NCI-H2081 (cell line): ENCODE data around the gene MGLL.

Source experiments
- DNase-seq, 2 experiments: peaks; one replicate each; lab custom pipeline; 2025; lab: John Stamatoyannopoulos, UW

MGLL gene

GRCh38 chr3:127822041-127822681 is at the start of gene MGLL:
MGLL (minus strand) TSS chr3:127822515; CDS start chr3:127822318, 197 bp downstream.
- peak; percentile 51 to 80 for DNase-seq

GRCh38 chr3:127870156-127870555 is 47.8 kb upstream of the MGLL start:
- no peak for DNase-seq

GRCh38 chr3:127867986-127868385 is 45.7 kb upstream of the MGLL start:
- DNase-seq, result no peak

- no peak for DNase-seq
These were observed 45.1 kb upstream of the MGLL start for GRCh38 chr3:127867412-127867811.

GRCh38 chr3:127865941-127866340 is 43.6 kb upstream of the MGLL start:
- DNase-seq, result no peak

GRCh38 chr3:127860211-127860696 is 37.9 kb upstream of the MGLL start:
- peak; percentile 38 to 70 for DNase-seq

- no peak for DNase-seq
These were observed 37.4 kb upstream of the MGLL start for GRCh38 chr3:127859730-127860129.

GRCh38 chr3:127858937-127859336 is 36.6 kb upstream of the MGLL start:
- DNase-seq, result no peak

- DNase-seq, result no peak
These were observed 36.2 kb upstream of the MGLL start for GRCh38 chr3:127858521-127858920.

- DNase-seq, result peak; percentile 21 to 62
These were observed 35.0 kb upstream of the MGLL start for GRCh38 chr3:127857333-127857732.

GRCh38 chr3:127856801-127857200 is 34.5 kb upstream of the MGLL start:
- no peak for DNase-seq

GRCh38 chr3:127855246-127855645 is 32.9 kb upstream of the MGLL start:
- DNase-seq, result no peak

GRCh38 chr3:127853681-127854080 is 31.4 kb upstream of the MGLL start:
- no peak for DNase-seq

- DNase-seq, result peak; percentile 96 to 99
These were observed 29.6 kb upstream of the MGLL start for GRCh38 chr3:127851899-127852298.

- peak in 1 of 2 experiments; percentile 39 for DNase-seq
These were observed 27.1 kb upstream of the MGLL start for GRCh38 chr3:127849368-127849767.

GRCh38 chr3:127848131-127849129 is 26.1 kb upstream of the MGLL start:
- peak; percentile 53 to 63 for DNase-seq

- DNase-seq, result no peak
These were observed 25.0 kb upstream of the MGLL start for GRCh38 chr3:127847236-127847720.

GRCh38 chr3:127846576-127846975 is 24.3 kb upstream of the MGLL start:
- DNase-seq, result no peak

- no peak for DNase-seq
These were observed 22.1 kb upstream of the MGLL start for GRCh38 chr3:127844326-127844942.

GRCh38 chr3:127840671-127841070 is 18.4 kb upstream of the MGLL start:
- no peak for DNase-seq

- DNase-seq, result no peak
These were observed 16.8 kb upstream of the MGLL start for GRCh38 chr3:127839099-127839498.
